ENCODE results near the gene PTPN14.

Gene PTPN14

DNA sequence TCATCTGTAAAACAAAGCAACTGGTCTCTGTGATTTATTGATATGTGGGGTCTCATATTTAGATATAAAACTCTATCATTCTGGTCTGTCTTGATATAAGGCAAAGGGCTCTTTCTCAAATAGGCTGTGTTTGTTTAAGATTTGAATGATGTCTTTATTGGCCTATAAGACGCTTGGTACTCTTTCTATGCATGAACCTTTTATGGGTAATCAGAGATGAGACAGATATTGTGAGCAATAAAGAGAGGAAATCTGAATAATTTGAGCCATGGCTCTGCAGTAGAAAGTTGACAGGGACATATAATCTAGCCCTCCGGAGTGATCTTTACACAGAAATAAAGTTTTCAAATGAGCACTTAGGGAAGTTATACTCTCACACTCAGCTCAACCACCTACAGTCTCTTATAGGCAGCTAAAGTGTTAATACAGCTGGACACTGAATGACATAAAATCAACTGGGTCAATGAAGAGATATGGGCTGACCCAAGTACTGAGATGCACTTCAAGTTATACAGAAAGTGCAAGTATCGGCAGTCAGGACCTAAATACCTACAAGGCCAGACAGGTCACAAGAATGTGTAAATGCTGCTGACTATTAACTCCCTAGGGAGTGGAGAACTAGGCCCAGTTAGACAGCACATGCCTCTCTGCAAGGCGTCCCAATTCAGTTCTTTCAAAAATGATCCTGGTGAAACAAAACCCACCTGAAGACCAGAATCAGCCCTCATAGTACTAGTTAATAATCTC, 111.0 kb downstream of the PTPN14 start:
- no peak overlapping the region for H3K27ac ChIP-seq (ENCODE audit: low read length)
- H3K4me1 ChIP-seq (ENCODE audit: control insufficient read depth, insufficient read depth, low read length), result peaks cover 8% of the 10 kb centered on the region

DNA sequence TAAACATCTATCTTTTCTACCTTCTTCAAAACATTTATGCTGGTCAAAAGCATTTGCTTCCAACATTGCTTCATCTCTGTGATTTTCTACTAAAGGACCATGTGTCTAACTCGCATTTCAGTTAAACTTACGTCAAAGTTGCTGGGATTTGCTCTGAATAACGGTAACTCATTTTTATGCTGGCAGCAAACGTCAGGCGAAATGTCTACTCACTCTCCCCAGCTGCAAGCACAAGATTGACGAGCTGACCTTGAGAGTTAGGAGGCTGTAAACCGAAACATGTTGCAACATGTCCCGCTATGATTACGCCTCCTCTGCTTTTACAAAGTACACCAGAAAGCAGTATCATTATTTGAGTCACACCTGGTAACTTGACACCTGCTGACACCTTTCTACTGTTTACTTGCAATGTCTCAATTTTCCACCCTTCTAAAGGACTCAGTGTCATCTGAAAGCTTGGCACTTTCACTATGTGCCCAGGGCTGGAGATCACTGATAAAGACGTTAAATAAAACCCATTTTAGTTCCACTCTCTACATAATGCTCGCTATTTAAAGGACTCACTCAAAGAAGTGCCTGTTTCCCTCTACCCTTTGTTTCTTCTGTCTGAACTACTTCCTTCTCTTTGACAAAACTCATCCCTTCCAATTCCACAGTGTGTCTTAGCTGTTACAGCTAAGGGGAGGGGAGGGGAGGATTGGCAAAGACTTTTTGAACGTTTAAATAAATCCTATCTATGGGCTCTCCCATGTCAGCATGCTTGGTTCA, 111.9 kb downstream of the PTPN14 start:
- Histone ChIP-seq H3K36me3 (ENCODE audit: control insufficient read depth in 2 of 2, insufficient read depth in 2 of 2, low read length in 2 of 2) (peaks cover 0 to 3% of the 10 kb centered on the region in 2 donors), H3K9ac (ENCODE audit: low read length in 2 of 2) (no peak overlapping the region), H3K4me1 (ENCODE audit: control insufficient read depth, insufficient read depth, low read length) (peaks cover 2% of the 10 kb centered on the region), H3K4me3 (ENCODE audit: low read length in 2 of 2) (no peak overlapping the region), H3K27ac (ENCODE audit: low read length) (no peak overlapping the region), H3K9me3 (ENCODE audit: control insufficient read depth in 2 of 2, low read length in 2 of 2) (no peaks in the 10 kb centered on the region), H3K27me3 (ENCODE audit: control insufficient read depth in 1 of 2, insufficient read depth in 2 of 2, low read length in 2 of 2) (no peaks in the 10 kb centered on the region)

More for the DNA sequence above, 111.0 kb downstream of the PTPN14 start:
- Histone ChIP-seq H3K9ac (ENCODE audit: low read length in 2 of 2) (no peak overlapping the region), H3K4me3 (ENCODE audit: low read length in 2 of 2) (no peak overlapping the region), H3K27me3 (ENCODE audit: control insufficient read depth in 1 of 2, insufficient read depth in 2 of 2, low read length in 2 of 2) (no peaks in the 10 kb centered on the region), H3K36me3 (ENCODE audit: control insufficient read depth in 2 of 2, insufficient read depth in 2 of 2, low read length in 2 of 2) (peaks cover 0 to 3% of the 10 kb centered on the region in 2 donors), H3K9me3 (ENCODE audit: control insufficient read depth in 2 of 2, low read length in 2 of 2) (no peaks in the 10 kb centered on the region)

DNA sequence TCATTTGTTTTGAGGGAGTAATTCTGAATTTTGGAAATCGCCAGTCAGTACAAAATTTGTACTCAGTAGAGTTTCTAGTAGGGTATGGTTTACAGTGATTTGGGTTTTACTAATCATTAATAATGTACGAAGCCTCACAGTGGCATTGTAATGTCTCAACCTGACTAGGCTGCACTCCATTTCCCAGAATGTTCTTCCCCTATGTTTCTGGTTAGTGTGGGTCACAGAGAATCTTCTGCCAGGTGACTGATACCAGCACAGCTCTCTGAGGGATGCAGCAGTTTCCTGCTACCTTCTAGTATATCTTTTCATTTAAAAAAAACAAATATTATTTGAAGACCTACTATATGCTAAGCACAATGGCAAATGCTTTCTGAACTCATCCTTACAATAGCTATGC, 112.9 kb downstream of the PTPN14 start:
- H3K9ac ChIP-seq (ENCODE audit: low read length in 2 of 2), result no peak overlapping the region

GRCh38 chr1:214438075-214438474, 113.3 kb downstream of the PTPN14 start:
- peaks cover 0 to 3% of the 10 kb centered on the region in 2 donors for H3K36me3 ChIP-seq (ENCODE audit: control insufficient read depth in 2 of 2, insufficient read depth in 2 of 2, low read length in 2 of 2)
- H3K4me3 ChIP-seq (ENCODE audit: low read length in 2 of 2), result no peak overlapping the region
- H3K9ac ChIP-seq (ENCODE audit: low read length in 2 of 2), result no peak overlapping the region
- H3K27ac ChIP-seq (ENCODE audit: low read length), result no peak overlapping the region
- H3K4me1 ChIP-seq (ENCODE audit: control insufficient read depth, insufficient read depth, low read length), result no peaks in the 10 kb centered on the region
- H3K27me3 ChIP-seq (ENCODE audit: control insufficient read depth in 1 of 2, insufficient read depth in 2 of 2, low read length in 2 of 2), result no peaks in the 10 kb centered on the region
- no peaks in the 10 kb centered on the region for H3K9me3 ChIP-seq (ENCODE audit: control insufficient read depth in 2 of 2, low read length in 2 of 2)

More for the DNA sequence above, 112.9 kb downstream of the PTPN14 start:
- no peaks in the 10 kb centered on the region for H3K9me3 ChIP-seq (ENCODE audit: control insufficient read depth in 2 of 2, low read length in 2 of 2)
- H3K36me3 ChIP-seq (ENCODE audit: control insufficient read depth in 2 of 2, insufficient read depth in 2 of 2, low read length in 2 of 2), result peaks cover 0 to 3% of the 10 kb centered on the region in 2 donors
- no peaks in the 10 kb centered on the region for H3K4me1 ChIP-seq (ENCODE audit: control insufficient read depth, insufficient read depth, low read length)
- H3K4me3 ChIP-seq (ENCODE audit: low read length in 2 of 2), result no peak overlapping the region
- H3K27ac ChIP-seq (ENCODE audit: low read length), result no peak overlapping the region
- no peaks in the 10 kb centered on the region for H3K27me3 ChIP-seq (ENCODE audit: control insufficient read depth in 1 of 2, insufficient read depth in 2 of 2, low read length in 2 of 2)

DNA sequence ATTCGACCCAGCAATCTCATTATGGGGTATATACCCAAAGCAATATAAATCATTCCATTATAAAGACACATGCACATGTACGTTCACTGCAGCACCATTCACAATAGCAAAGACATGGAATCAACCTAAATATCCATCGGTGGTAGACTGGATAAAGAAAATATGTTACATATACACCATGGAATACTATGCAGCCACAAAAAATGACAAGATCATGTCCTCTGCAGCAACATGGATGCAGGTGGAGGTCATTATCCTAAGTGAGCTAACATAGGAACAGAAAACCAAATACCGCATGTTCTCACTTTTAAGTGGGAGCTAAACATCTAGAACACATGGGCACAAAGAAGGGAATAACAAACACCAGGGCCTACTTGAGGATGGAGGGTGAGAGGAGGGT, 115.5 kb downstream of the PTPN14 start:
- no peak overlapping the region for H3K4me3 ChIP-seq (ENCODE audit: low read length in 2 of 2)
- no peak overlapping the region for H3K27ac ChIP-seq (ENCODE audit: low read length)
- no peaks in the 10 kb centered on the region for H3K4me1 ChIP-seq (ENCODE audit: control insufficient read depth, insufficient read depth, low read length)
- no peaks in the 10 kb centered on the region for H3K27me3 ChIP-seq (ENCODE audit: control insufficient read depth in 1 of 2, insufficient read depth in 2 of 2, low read length in 2 of 2)
- no peak overlapping the region for H3K9ac ChIP-seq (ENCODE audit: low read length in 2 of 2)
- H3K9me3 ChIP-seq (ENCODE audit: control insufficient read depth in 2 of 2, low read length in 2 of 2), result no peaks in the 10 kb centered on the region
- peaks cover 0 to 3% of the 10 kb centered on the region in 2 donors for H3K36me3 ChIP-seq (ENCODE audit: control insufficient read depth in 2 of 2, insufficient read depth in 2 of 2, low read length in 2 of 2)

- Histone ChIP-seq H3K4me1 (ENCODE audit: control insufficient read depth, insufficient read depth, low read length) (no peaks in the 10 kb centered on the region), H3K9me3 (ENCODE audit: control insufficient read depth in 2 of 2, low read length in 2 of 2) (no peaks in the 10 kb centered on the region), H3K36me3 (ENCODE audit: control insufficient read depth in 2 of 2, insufficient read depth in 2 of 2, low read length in 2 of 2) (peaks cover 0 to 3% of the 10 kb centered on the region in 2 donors), H3K27ac (ENCODE audit: low read length) (no peak overlapping the region), H3K27me3 (ENCODE audit: control insufficient read depth in 1 of 2, insufficient read depth in 2 of 2, low read length in 2 of 2) (no peaks in the 10 kb centered on the region), H3K4me3 (ENCODE audit: low read length in 2 of 2) (no peak overlapping the region), H3K9ac (ENCODE audit: low read length in 2 of 2) (no peak overlapping the region)
Observed at GRCh38 chr1:214432245-214432644, 119.2 kb downstream of the PTPN14 start.

- no peaks in the 10 kb centered on the region for H3K4me1 ChIP-seq (ENCODE audit: control insufficient read depth, insufficient read depth, low read length)
- H3K9me3 ChIP-seq (ENCODE audit: control insufficient read depth in 2 of 2, low read length in 2 of 2), result no peaks in the 10 kb centered on the region
- H3K27me3 ChIP-seq (ENCODE audit: control insufficient read depth in 1 of 2, insufficient read depth in 2 of 2, low read length in 2 of 2), result no peaks in the 10 kb centered on the region
- H3K36me3 ChIP-seq (ENCODE audit: control insufficient read depth in 2 of 2, insufficient read depth in 2 of 2, low read length in 2 of 2), result no peaks in the 10 kb centered on the region
- no peak overlapping the region for H3K27ac ChIP-seq (ENCODE audit: low read length)
- H3K9ac ChIP-seq (ENCODE audit: low read length in 2 of 2), result no peak overlapping the region
- no peak overlapping the region for H3K4me3 ChIP-seq (ENCODE audit: low read length in 2 of 2)
Observed at GRCh38 chr1:214429951-214430770, 121.2 kb downstream of the PTPN14 start.

DNA sequence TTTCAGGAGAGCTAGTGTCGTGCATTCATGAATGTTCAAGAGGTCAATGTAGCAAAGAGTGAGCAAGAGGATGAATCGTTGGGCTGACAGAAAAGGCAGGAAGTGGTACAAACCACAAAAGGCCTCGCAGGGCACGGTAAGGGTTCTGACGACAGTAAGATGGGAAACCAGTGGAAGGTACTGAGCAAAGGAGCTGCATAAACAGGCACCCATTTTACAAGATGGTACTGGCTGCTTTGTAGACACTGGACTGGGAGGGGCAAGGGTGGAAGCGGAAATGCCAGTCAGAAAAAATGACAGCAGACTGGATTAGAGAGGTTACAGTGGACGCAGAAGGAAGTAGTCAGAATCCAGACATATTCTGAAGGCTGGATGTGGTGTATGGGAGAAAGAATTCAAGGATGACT, 123.5 kb downstream of the PTPN14 start:
- H3K27me3 ChIP-seq (ENCODE audit: control insufficient read depth in 1 of 2, insufficient read depth in 2 of 2, low read length in 2 of 2), result no peaks in the 10 kb centered on the region
- no peak overlapping the region for H3K9ac ChIP-seq (ENCODE audit: low read length in 2 of 2)
- no peak overlapping the region for H3K4me3 ChIP-seq (ENCODE audit: low read length in 2 of 2)

DNA sequence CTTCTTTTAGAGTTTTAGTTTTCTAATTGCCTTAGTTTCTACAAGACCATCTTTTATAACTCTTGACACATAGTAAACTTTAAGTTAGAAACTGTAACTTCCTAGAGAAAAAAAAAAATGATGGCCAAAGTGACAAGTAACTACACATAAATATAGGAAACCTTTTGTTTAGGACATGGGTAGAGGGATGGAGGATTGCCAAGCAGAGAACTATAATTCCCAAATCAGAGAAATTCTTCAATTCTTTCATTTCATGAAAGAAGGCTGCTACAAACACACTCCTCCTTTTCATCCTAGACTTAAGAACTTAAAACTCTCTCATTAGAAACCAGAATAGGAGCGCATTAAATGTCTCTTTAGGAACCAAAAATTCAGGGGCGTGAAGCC, 125.0 kb downstream of the PTPN14 start:
- no peak overlapping the region for H3K27ac ChIP-seq (ENCODE audit: low read length)
- H3K9ac ChIP-seq (ENCODE audit: low read length in 2 of 2), result no peak overlapping the region
- no peaks in the 10 kb centered on the region for H3K36me3 ChIP-seq (ENCODE audit: control insufficient read depth in 2 of 2, insufficient read depth in 2 of 2, low read length in 2 of 2)
- H3K27me3 ChIP-seq (ENCODE audit: control insufficient read depth in 1 of 2, insufficient read depth in 2 of 2, low read length in 2 of 2), result no peaks in the 10 kb centered on the region
- H3K4me3 ChIP-seq (ENCODE audit: low read length in 2 of 2), result no peak overlapping the region
- no peaks in the 10 kb centered on the region for H3K9me3 ChIP-seq (ENCODE audit: control insufficient read depth in 2 of 2, low read length in 2 of 2)
- no peaks in the 10 kb centered on the region for H3K4me1 ChIP-seq (ENCODE audit: control insufficient read depth, insufficient read depth, low read length)

More for the DNA sequence above, 123.5 kb downstream of the PTPN14 start:
- no peaks in the 10 kb centered on the region for H3K4me1 ChIP-seq (ENCODE audit: control insufficient read depth, insufficient read depth, low read length)
- H3K36me3 ChIP-seq (ENCODE audit: control insufficient read depth in 2 of 2, insufficient read depth in 2 of 2, low read length in 2 of 2), result no peaks in the 10 kb centered on the region
- no peak overlapping the region for H3K27ac ChIP-seq (ENCODE audit: low read length)
- no peaks in the 10 kb centered on the region for H3K9me3 ChIP-seq (ENCODE audit: control insufficient read depth in 2 of 2, low read length in 2 of 2)

- Histone ChIP-seq H3K9ac (ENCODE audit: low read length in 2 of 2) (no peak overlapping the region), H3K9me3 (ENCODE audit: control insufficient read depth in 2 of 2, low read length in 2 of 2) (no peaks in the 10 kb centered on the region), H3K27me3 (ENCODE audit: control insufficient read depth in 1 of 2, insufficient read depth in 2 of 2, low read length in 2 of 2) (no peaks in the 10 kb centered on the region), H3K36me3 (ENCODE audit: control insufficient read depth in 2 of 2, insufficient read depth in 2 of 2, low read length in 2 of 2) (no peaks in the 10 kb centered on the region), H3K27ac (ENCODE audit: low read length) (no peak overlapping the region), H3K4me3 (ENCODE audit: low read length in 2 of 2) (no peak overlapping the region), H3K4me1 (ENCODE audit: control insufficient read depth, insufficient read depth, low read length) (no peaks in the 10 kb centered on the region)
Observed at GRCh38 chr1:214425716-214426425, 125.5 kb downstream of the PTPN14 start.
